ENCODE measurements around the gene ATP6V0C.
"Not testable (repeated sequence)": the region's sequence is repeated elsewhere in the genome, so short reads cannot be mapped to it uniquely, and the experiment has no call there.

ATP6V0C gene

GRCh38 chr16:2557150-2557549, 43.4 kb downstream of the ATP6V0C start:
- not testable (repeated sequence) for H3K4me3 Mint-ChIP-seq; H3K27ac Mint-ChIP-seq; H3K27me3 Mint-ChIP-seq; H3K9me3 Mint-ChIP-seq (ENCODE audit: low read depth); H3K36me3 Mint-ChIP-seq; H3K4me1 Mint-ChIP-seq (ENCODE audit: low read depth)

- H3K27ac Mint-ChIP-seq, H3K27me3 Mint-ChIP-seq, H3K36me3 Mint-ChIP-seq: not testable (repeated sequence)
Measured at GRCh38 chr16:2560131-2560797, 46.5 kb downstream of the ATP6V0C start.

GRCh38 chr16:2560798-2561133, 47.0 kb downstream of the ATP6V0C start:
- H3K27ac Mint-ChIP-seq: not testable (repeated sequence)

More at GRCh38 chr16:2560131-2560797, 46.5 kb downstream of the ATP6V0C start:
- H3K4me3 Mint-ChIP-seq; H3K9me3 Mint-ChIP-seq (ENCODE audit: low read depth); H3K4me1 Mint-ChIP-seq (ENCODE audit: low read depth): not testable (repeated sequence)

GRCh38 chr16:2567506-2567905, 53.8 kb downstream of the ATP6V0C start:
- not testable (repeated sequence) for H3K27ac Mint-ChIP-seq; H3K27me3 Mint-ChIP-seq; H3K36me3 Mint-ChIP-seq; H3K4me1 Mint-ChIP-seq (ENCODE audit: low read depth); H3K9me3 Mint-ChIP-seq (ENCODE audit: low read depth); H3K4me3 Mint-ChIP-seq

More at GRCh38 chr16:2560798-2561133, 47.0 kb downstream of the ATP6V0C start:
- H3K36me3 Mint-ChIP-seq; H3K4me1 Mint-ChIP-seq (ENCODE audit: low read depth); H3K4me3 Mint-ChIP-seq; H3K9me3 Mint-ChIP-seq (ENCODE audit: low read depth); H3K27me3 Mint-ChIP-seq: not testable (repeated sequence)

- H3K27ac Mint-ChIP-seq; H3K36me3 Mint-ChIP-seq; H3K9me3 Mint-ChIP-seq (ENCODE audit: low read depth); H3K4me3 Mint-ChIP-seq; H3K4me1 Mint-ChIP-seq (ENCODE audit: low read depth); H3K27me3 Mint-ChIP-seq: not testable (repeated sequence)
Measured at GRCh38 chr16:2568573-2568972, 54.8 kb downstream of the ATP6V0C start.
